GM20000 (cell line): ENCODE measurements around the gene IL2RA.

Experiments used
- DNase-seq: peaks from one replicate; pipeline ENCODE4 v3.0.0; 2012; ENCODE audit warnings: low spot score
- TF ChIP-seq, protein P1 (sequence below): IDR thresholded peaks from 2 replicates; pipeline ENCODE4 v1.5.1; 2012; ENCODE audit warnings: mild to moderate bottlenecking, control low read depth; ENCODE audit errors: extremely low read depth, missing control alignments

The IL2RA gene

DNA sequence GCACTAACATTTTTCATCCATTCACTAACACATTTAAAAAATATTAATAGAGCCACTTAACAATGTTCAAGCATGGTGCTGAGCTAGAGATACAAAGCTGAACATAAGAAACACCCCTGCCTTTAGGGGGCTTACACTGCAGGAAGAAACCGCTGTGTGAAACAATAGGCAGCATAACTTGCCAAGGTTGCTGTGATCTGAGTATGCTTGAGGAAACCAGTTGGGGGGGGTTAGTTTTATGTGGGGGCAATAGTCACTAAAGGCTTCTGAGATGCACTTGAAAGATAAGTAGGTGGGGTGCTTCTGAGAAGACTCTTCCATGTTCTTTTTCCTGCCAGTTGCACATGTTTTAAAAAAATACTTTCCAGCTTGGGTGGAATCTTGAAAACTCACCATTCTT, 29.5 kb upstream of the IL2RA start:
- no peak for DNase-seq
- TF ChIP-seq, protein P1, sequence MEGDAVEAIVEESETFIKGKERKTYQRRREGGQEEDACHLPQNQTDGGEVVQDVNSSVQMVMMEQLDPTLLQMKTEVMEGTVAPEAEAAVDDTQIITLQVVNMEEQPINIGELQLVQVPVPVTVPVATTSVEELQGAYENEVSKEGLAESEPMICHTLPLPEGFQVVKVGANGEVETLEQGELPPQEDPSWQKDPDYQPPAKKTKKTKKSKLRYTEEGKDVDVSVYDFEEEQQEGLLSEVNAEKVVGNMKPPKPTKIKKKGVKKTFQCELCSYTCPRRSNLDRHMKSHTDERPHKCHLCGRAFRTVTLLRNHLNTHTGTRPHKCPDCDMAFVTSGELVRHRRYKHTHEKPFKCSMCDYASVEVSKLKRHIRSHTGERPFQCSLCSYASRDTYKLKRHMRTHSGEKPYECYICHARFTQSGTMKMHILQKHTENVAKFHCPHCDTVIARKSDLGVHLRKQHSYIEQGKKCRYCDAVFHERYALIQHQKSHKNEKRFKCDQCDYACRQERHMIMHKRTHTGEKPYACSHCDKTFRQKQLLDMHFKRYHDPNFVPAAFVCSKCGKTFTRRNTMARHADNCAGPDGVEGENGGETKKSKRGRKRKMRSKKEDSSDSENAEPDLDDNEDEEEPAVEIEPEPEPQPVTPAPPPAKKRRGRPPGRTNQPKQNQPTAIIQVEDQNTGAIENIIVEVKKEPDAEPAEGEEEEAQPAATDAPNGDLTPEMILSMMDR, result no peak

DNA sequence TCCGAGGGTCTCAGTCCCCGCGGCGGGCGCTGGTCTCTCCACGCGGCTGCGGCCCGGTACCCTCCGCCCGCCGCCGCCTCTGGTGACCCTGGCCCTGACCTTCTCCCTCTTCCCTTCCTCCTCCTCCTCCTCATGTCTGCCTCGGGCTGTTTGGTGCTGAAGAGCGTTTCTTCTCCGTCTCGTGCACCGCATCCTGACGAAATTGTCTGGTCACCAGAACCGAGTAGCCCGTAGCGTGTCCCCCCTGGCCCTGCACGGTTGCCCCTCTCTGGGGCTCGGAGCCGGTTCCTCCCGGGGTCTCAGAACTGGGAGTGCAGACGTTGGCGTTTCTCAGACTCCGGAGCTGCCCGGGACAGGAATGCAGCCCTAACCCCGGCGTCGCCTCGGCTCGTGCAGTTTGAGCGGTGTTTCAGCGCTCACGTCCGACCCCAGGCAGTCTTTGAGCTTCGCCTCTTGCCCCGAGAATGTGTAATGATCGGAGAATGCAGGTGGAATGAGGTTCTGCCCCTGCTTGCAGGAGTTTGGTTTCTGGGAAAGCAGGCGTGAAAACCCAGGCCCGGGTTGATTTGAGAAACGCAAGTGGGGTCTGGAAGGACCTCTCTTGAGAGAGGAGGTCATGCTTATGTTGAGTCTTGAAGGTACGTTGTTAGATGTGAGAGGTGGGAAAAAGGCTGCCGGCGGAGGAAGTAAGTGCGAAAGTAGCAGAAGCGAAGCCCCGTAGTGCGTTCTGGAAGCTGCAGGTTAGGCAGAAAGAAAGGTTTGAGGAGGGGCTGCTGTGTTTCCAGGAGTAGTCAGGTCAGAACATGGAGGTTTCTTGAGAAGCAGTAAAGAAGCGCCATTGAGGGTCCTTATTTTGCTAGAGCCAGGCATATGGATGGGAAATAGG, 27.4 kb upstream of the IL2RA start:
- DNase-seq, result no peak

DNA sequence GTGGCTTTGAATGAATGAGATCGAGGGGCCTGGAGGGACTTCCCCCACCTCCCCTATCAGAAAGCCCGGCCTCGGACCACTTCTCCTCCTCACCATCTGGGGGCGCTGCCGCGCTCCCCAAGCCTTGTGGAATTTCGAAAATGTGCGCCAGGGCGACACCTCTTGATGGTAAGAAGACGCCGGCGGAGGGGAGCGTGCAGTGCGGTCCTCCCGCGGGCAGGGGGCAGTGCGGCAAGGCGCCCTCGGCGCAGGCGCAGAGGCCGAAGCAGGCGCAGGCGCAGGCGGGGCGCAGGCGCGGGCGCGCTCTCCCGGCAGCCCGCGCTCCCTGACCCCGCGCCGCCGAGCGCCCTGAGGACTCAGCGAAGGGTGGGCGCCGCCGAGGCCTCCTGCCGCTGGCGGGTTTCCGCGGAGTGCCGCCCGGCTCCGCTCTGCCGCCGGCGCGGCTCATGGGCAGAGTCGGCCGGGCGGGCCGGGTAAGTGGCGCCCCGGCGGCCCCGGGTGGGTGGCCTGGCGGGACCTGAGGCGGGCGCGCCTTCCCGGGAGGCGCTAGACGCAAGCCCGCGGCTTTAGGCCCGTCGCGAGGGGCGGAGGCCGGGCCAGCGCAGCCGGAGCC, 26.7 kb upstream of the IL2RA start, which contains the start of gene RBM17:
RBM17 (plus strand) TSS at position 314 of the 613 bp plus-strand sequence. CDS start 8,032 bp downstream, outside the sequence.
- TF ChIP-seq, protein P1, result peak; percentile 100
- peak; percentile 97 for DNase-seq

More for the DNA sequence above, 27.4 kb upstream of the IL2RA start:
- TF ChIP-seq, protein P1, result no peak

DNA sequence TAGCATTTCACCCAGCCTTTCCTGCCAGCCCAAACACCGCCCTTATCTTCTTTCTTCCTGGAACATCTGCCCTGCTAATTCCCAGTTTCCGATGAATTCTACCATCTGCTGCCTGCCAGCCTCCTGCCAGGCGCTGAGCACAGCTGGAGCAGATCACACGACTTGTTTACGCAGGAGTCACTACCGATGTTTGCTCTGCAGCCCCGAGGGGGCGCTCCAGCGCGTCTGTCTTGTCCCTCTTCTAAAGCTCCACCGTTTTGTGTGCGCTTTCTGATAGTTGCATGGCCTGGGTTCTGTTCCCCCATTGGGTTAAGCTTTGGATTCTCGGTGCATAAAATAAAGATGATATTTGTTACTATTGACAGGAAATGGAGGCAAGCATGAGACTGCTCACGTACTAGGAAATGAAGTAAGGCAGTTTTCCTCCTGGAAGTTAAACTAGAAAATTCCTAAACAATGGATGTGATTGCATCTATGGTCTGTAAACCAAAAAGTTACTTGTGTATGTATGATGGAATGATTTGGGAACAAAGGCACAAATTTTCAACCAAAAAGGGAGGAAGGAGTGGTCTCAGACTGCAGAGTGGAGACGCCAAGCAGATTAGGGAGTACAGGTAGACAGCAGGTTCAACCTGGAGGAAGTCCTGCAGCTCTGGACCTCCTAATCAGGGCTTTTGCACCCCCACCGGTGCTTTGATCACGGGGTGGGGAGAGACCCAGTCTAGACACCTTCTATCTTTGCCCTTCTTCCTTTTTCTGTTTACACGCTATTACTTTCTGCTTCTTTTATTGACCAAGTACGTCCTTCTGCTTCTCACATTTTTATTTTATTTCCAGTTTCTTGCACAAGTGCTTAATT, 24.4 kb upstream of the IL2RA start:
- TF ChIP-seq, protein P1, result peak; percentile 82
- peak; percentile 80 for DNase-seq

DNA sequence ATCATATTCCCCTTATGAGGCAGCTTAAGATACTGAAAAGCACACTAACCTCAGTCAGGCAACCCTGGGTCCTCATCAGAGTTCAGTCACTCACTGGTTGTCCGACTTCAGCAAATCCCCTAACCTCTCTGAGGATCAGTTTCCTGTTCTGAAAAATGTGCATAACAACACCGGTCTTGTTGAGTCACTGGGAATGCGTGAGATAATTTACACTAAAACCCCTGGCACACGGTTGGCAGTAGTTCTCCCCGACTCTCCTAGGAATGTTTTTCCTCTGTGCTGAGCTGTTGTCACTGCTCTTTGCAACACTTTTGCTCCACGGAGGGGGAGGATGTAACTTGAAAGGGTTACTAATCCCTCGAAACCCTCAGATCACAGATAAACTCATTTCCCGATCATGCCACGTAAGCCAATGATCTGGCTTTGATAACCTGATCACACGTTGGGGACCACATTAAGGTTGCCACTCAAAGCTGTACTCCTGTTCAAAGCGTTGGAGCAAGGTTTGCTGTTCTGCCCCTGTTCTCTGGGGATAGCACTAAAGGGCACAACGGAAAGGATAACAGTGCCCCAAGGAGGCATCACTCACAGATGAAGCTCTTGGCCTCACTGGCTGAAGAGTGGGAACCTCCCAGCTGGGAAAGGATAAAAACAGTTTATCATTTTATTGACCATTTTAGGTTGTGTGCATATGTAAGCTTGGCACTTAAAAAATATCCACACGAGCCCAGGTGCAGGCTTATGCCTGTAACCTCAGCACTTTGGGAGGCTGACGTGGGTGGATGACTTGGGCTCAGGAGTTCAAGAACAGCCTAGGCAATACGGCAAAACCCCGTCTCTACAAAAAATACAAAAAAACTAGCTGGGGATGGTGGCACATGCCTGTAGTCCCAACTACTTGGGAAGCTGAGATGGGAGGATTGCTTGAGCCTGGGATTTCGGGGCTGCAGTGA, 21.6 kb upstream of the IL2RA start:
- TF ChIP-seq, protein P1, result no peak
- no peak for DNase-seq

DNA sequence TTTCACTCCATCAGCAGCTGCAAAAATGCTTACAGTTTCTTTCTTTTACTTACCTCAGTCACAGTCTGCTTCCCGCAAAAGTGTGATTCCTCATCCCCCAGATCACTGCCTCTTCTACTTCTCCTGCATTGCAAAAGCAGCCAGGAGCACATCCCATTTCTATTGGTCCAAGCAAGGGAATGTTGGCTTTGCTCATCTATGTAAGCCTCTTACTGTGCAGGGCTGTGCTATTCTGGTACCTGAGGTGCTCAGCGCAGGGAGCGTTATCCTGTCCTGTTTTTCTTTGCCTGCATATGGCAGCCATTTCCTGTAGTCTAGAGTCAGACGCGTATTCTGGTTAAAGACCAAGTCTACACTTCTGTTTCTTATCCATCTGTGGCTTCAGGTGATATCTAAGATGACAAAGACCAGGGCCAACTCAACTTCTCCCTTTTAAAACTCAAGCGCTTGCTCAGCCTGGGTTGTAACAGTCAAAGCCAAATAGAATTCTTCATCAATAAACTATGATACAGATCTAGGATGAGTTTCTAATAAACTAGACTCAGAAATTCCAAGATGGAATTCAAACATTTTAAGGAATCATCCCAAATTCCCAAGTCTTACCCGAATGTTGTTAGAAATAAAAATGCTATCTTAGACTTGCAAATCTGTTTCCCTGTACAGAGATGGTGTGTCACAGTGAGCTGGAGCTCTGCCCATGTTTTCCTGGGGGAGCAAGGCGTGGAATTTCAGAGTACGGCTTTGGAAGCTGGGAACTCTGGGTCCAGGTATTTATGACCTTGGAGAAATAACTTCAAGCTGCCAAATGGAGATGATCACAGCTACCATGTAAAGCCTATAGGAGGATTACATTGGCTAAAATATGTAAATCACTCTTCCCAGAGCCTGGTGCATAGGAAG, 20.6 kb upstream of the IL2RA start:
- DNase-seq, result no peak
- TF ChIP-seq, protein P1, result no peak
